HEK293T (cell line): ENCODE data around the gene KBTBD13.

Experiments
- BHLHE40 ChIP-seq: fragments of 450-650 bp; IDR thresholded peaks from 2 replicates; pipeline ENCODE4 v1.6.1; 2016; ENCODE audit warnings: mild to moderate bottlenecking, moderate library complexity, borderline replicate concordance
- FOXA1 ChIP-seq: fragments of 450-650 bp; IDR thresholded peaks from 2 replicates; pipeline ENCODE4 v1.6.1; 2016; ENCODE audit warnings: mild to moderate bottlenecking
- FOXK2 ChIP-seq: fragments of 450-650 bp; IDR thresholded peaks from 2 replicates; pipeline ENCODE4 v1.6.1; 2016; ENCODE audit warnings: mild to moderate bottlenecking
- FOXM1 ChIP-seq: fragments of 450-650 bp; IDR thresholded peaks from 2 replicates; pipeline ENCODE4 v1.6.1; 2017; ENCODE audit warnings: mild to moderate bottlenecking, borderline replicate concordance
- L3MBTL2 ChIP-seq: fragments of 450-650 bp; conservative IDR thresholded peaks from 2 replicates; pipeline ENCODE4 v1.6.1; 2016; ENCODE audit warnings: mild to moderate bottlenecking
- SP1 ChIP-seq: fragments of 450-650 bp; IDR thresholded peaks from 2 replicates; pipeline ENCODE4 v1.6.1; 2017
- SUZ12 ChIP-seq: fragments of 450-650 bp; IDR thresholded peaks from 2 replicates; pipeline ENCODE4 v1.6.1; 2016; ENCODE audit warnings: mild to moderate bottlenecking
- TARDBP ChIP-seq: fragments of 450-650 bp; IDR thresholded peaks from 2 replicates; pipeline ENCODE4 v1.6.1; 2016

DNA sequence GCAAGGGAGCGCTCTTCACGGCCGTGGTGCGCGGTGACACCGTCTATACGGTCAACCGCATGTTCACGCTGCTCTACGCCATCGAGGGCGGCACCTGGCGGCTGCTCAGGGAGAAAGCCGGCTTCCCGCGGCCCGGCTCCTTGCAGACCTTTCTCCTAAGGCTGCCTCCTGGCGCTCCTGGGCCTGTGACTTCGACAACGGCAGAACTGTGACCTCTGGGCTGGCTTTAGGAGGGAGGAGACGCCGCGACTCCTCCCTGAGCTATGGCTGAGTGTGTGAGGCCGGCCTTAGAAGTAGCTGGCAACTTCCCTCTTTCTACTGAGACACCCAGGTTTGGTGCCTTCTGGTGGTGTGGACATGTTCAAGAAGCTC is 1.4 kb downstream of the KBTBD13 start:
- TF ChIP-seq SUZ12 = no peak
- TF ChIP-seq FOXM1 = no peak
- no peak for TF ChIP-seq FOXA1
- TF ChIP-seq TARDBP = no peak
- no peak for TF ChIP-seq L3MBTL2
- TF ChIP-seq FOXK2 = no peak
- no peak for TF ChIP-seq SP1
- TF ChIP-seq BHLHE40 = no peak
